ENCODE data around the gene ZNF417.

Gene ZNF417

GRCh38 chr19:57947419-57948134 is 31.2 kb upstream of the ZNF417 start, which contains the start of gene ZNF256:
ZNF256 (minus strand) TSS chr19:57947706; CDS start chr19:57947474, 232 bp downstream.
- peaks cover 18 to 29% (median 21%) of the 10 kb centered on the region in 4 experiments for H3K36me3 ChIP-seq (ENCODE audit: control insufficient read depth in 4 of 4, insufficient read depth in 4 of 4, low read length in 3 of 4)
- H3K27ac ChIP-seq (ENCODE audit: insufficient read depth in 1 of 2, low read depth in 1 of 2, low read length in 2 of 2, poor library complexity in 1 of 2, severe bottlenecking in 2 of 2), result peak within 1 kb of the TSS; percentile 77 to 89
- under 1% methylated on average over 38 of the region's 54 CpGs for WGBS (ENCODE audit: insufficient coverage)
- DNase-seq, result peak; percentile 97 to 99 (median 99)
- H3K9me3 ChIP-seq (ENCODE audit: control extremely low read depth in 1 of 5, control insufficient read depth in 4 of 5, insufficient read depth in 2 of 5, low read depth in 1 of 5, low read length in 4 of 5), result peaks cover 13 to 65% (median 48%) of the 10 kb centered on the region in 5 experiments
- H3K27me3 ChIP-seq (replicated peaks in 2 of 5; ENCODE audit: control insufficient read depth in 4 of 5, insufficient read depth in 5 of 5, low read length in 4 of 5), result no peaks in the 10 kb centered on the region
- POLR2A ChIA-PET, result no interaction called here
- H3K4me1 ChIP-seq (ENCODE audit: control extremely low read depth in 1 of 4, control insufficient read depth in 4 of 4, insufficient read depth in 4 of 4, low read length in 3 of 4), result peaks cover 5 to 18% (median 9%) of the 10 kb centered on the region in 4 experiments
- CTCF ChIA-PET, result interaction anchor here (1.2 kb wide), 1 partner anchor 57 kb away, joined by 3 read pairs; no protein-coding TSS in a partner anchor
- peak within 1 kb of the TSS; percentile 79 to 97 (median 85) for H3K4me3 ChIP-seq (ENCODE audit: control insufficient read depth in 1 of 7, extremely low read depth in 1 of 7, insufficient read depth in 4 of 7, low read depth in 2 of 7, low read length in 6 of 7)

GRCh38 chr19:57947088-57947418 is 30.7 kb upstream of the ZNF417 start:
- Histone ChIP-seq H3K27ac (ENCODE audit: insufficient read depth in 1 of 2, low read depth in 1 of 2, low read length in 2 of 2, poor library complexity in 1 of 2, severe bottlenecking in 2 of 2) (peak overlapping the region; percentile 77 to 89), H3K36me3 (ENCODE audit: control insufficient read depth in 4 of 4, insufficient read depth in 4 of 4, low read length in 3 of 4) (peaks cover 23 to 35% (median 27%) of the 10 kb centered on the region in 4 experiments), H3K4me1 (ENCODE audit: control extremely low read depth in 1 of 4, control insufficient read depth in 4 of 4, insufficient read depth in 4 of 4, low read length in 3 of 4) (peaks cover 5 to 18% (median 9%) of the 10 kb centered on the region in 4 experiments), H3K4me3 (ENCODE audit: control insufficient read depth in 1 of 7, extremely low read depth in 1 of 7, insufficient read depth in 4 of 7, low read depth in 2 of 7, low read length in 6 of 7) (peak overlapping the region; percentile 79 to 97 (median 85)), H3K9me3 (ENCODE audit: control extremely low read depth in 1 of 5, control insufficient read depth in 4 of 5, insufficient read depth in 2 of 5, low read depth in 1 of 5, low read length in 4 of 5) (peaks cover 13 to 70% (median 53%) of the 10 kb centered on the region in 5 experiments), H3K27me3 (replicated peaks in 2 of 5; ENCODE audit: control insufficient read depth in 4 of 5, insufficient read depth in 5 of 5, low read length in 4 of 5) (no peaks in the 10 kb centered on the region)
- CTCF ChIA-PET, result no interaction called here
- WGBS (ENCODE audit: insufficient coverage), result under 1% methylated on average over 18 of the region's 18 CpGs
- POLR2A ChIA-PET, result no interaction called here
- no peak for DNase-seq

- Histone ChIP-seq H3K4me1 (ENCODE audit: control extremely low read depth in 1 of 4, control insufficient read depth in 4 of 4, insufficient read depth in 4 of 4, low read length in 3 of 4) (peaks cover 5 to 18% (median 9%) of the 10 kb centered on the region in 4 experiments), H3K4me3 (ENCODE audit: control insufficient read depth in 1 of 7, extremely low read depth in 1 of 7, insufficient read depth in 4 of 7, low read depth in 2 of 7, low read length in 6 of 7) (peak overlapping the region in 6 of 7 experiments; percentile 79 to 97 (median 86)), H3K27me3 (replicated peaks in 2 of 5; ENCODE audit: control insufficient read depth in 4 of 5, insufficient read depth in 5 of 5, low read length in 4 of 5) (no peaks in the 10 kb centered on the region), H3K36me3 (ENCODE audit: control insufficient read depth in 4 of 4, insufficient read depth in 4 of 4, low read length in 3 of 4) (peaks cover 30 to 42% (median 34%) of the 10 kb centered on the region in 4 experiments), H3K27ac (ENCODE audit: insufficient read depth in 1 of 2, low read depth in 1 of 2, low read length in 2 of 2, poor library complexity in 1 of 2, severe bottlenecking in 2 of 2) (no peak overlapping the region), H3K9me3 (ENCODE audit: control extremely low read depth in 1 of 5, control insufficient read depth in 4 of 5, insufficient read depth in 2 of 5, low read depth in 1 of 5, low read length in 4 of 5) (peaks cover 13 to 72% (median 61%) of the 10 kb centered on the region in 5 experiments)
- POLR2A ChIA-PET, result no interaction called here
- 59% methylated on average over 2 of the region's 2 CpGs for WGBS (ENCODE audit: insufficient coverage)
- CTCF ChIA-PET, result interaction anchor here (1.0 to 1.3 kb wide), 3 partner anchors 10 to 31 kb away, joined by 3 read pairs; partner anchors contain the start of gene ZNF418
- DNase-seq, result no peak
Observed at GRCh38 chr19:57946316-57946715, 29.9 kb upstream of the ZNF417 start.

DNA sequence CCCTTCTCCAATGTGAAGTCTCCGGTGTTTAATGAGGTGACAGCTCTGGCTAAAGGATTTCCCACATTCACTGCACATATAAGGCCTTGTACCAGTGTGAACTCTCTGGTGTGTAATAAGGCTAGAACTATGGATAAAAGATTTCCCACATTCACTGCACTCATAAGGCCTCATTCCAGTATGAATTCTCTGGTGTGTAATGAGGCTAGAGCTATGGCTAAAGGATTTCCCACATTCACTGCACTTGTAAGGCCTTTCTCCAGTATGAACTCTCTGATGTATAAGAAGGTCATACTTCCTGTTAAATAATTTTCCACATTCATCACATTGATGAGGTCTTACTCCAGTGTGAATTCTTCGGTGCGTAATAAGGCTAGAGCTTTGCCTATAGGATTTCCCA is 25.2 kb upstream of the ZNF417 start:
- Histone ChIP-seq H3K9me3 (ENCODE audit: control extremely low read depth in 1 of 5, control insufficient read depth in 4 of 5, insufficient read depth in 2 of 5, low read depth in 1 of 5, low read length in 4 of 5) (peaks cover 12 to 81% (median 66%) of the 10 kb centered on the region in 5 experiments), H3K4me3 (ENCODE audit: control insufficient read depth in 1 of 7, extremely low read depth in 1 of 7, insufficient read depth in 4 of 7, low read depth in 2 of 7, low read length in 6 of 7) (no peak overlapping the region), H3K27me3 (replicated peaks in 2 of 5; ENCODE audit: control insufficient read depth in 4 of 5, insufficient read depth in 5 of 5, low read length in 4 of 5) (no peaks in the 10 kb centered on the region), H3K36me3 (ENCODE audit: control insufficient read depth in 4 of 4, insufficient read depth in 4 of 4, low read length in 3 of 4) (peaks cover 42 to 78% (median 50%) of the 10 kb centered on the region in 4 experiments), H3K27ac (ENCODE audit: insufficient read depth in 1 of 2, low read depth in 1 of 2, low read length in 2 of 2, poor library complexity in 1 of 2, severe bottlenecking in 2 of 2) (no peak overlapping the region), H3K4me1 (ENCODE audit: control extremely low read depth in 1 of 4, control insufficient read depth in 4 of 4, insufficient read depth in 4 of 4, low read length in 3 of 4) (peaks cover 2 to 8% (median 4%) of the 10 kb centered on the region in 4 experiments)
- POLR2A ChIA-PET, result interaction anchor here (1.1 kb wide), 1 partner anchor 80 kb away, joined by 3 read pairs; no protein-coding TSS in a partner anchor
- no peak for DNase-seq
- CTCF ChIA-PET, result no interaction called here
- WGBS (ENCODE audit: insufficient coverage), result 100% methylated on average over 2 of the region's 3 CpGs

- CTCF ChIA-PET, result interaction anchor here (1.0 to 1.5 kb wide), 2 partner anchors 10 to 14 kb away, joined by 3 to 4 read pairs; no protein-coding TSS in a partner anchor
Observed at GRCh38 chr19:57935731-57936130, 19.3 kb upstream of the ZNF417 start.

DNA sequence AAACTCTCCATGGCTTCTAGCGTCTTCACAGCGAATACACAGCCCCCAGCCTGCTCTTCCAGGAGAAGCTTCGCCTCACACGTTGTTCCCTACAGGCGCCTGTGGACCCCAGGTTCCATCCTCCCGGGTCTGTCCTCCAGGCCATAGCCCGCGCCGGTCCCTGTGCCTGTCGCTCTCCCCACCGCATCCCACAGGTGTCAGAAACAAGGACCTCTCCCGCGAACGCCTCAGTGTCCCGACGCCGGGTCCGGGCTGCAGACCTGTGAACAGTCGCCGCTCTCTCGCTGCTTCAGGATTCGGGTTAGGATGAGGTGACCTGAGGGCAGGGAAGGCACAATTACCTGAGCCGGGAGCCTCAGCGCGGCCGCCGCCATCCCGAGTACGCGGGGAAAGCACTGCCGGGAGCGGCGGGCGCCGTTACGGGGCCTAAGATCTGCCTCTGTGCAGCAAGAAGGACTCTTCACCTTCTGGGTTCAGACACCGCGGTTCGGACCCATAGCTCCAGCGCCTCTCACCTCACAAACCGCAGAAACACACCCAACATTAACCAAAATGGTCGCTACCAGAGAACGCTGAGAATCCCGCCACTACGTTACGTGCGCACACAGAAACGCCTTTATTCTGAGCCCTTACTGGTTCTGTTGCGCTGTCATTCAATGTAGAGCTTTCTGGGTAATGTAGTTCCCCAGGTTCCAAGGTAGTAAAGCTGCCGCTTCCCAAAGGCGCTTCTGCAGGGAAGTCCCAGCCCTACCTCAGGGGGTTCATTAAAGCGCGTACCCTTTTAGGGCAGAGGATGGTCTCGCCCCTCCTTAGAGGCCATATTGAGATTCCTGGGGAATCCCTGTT is 18.7 kb upstream of the ZNF417 start, which contains the start of gene ZNF418:
TSS of gene ZNF418 (minus strand) at position 583 of the 846 bp plus-strand sequence. CDS start 1,580 bp downstream, outside the sequence.
- peaks cover 0 to 7% (median 3%) of the 10 kb centered on the region in 4 experiments for H3K4me1 ChIP-seq (ENCODE audit: control extremely low read depth in 1 of 4, control insufficient read depth in 4 of 4, insufficient read depth in 4 of 4, low read length in 3 of 4)
- peak; percentile 85 to 94 (median 93) for DNase-seq
- 9% methylated on average over 51 of the region's 54 CpGs for whole genome bisulfite sequencing (ENCODE audit: insufficient coverage)
- ChIA-PET POLR2A (interaction anchor here (0.6 to 1.1 kb wide), 2 partner anchors 19 to 41 kb away, joined by 3 to 4 read pairs; partner anchors contain the start of gene ZNF417), CTCF (interaction anchor here (1.0 to 1.5 kb wide), 2 partner anchors 11 to 15 kb away, joined by 3 to 4 read pairs; no protein-coding TSS in a partner anchor)
- H3K27me3 ChIP-seq (replicated peaks in 2 of 5; ENCODE audit: control insufficient read depth in 4 of 5, insufficient read depth in 5 of 5, low read length in 4 of 5), result no peaks in the 10 kb centered on the region
- H3K4me3 ChIP-seq (ENCODE audit: control insufficient read depth in 1 of 7, extremely low read depth in 1 of 7, insufficient read depth in 4 of 7, low read depth in 2 of 7, low read length in 6 of 7), result peak within 1 kb of the TSS; percentile 71 to 95 (median 81)
- peaks cover 17 to 55% (median 28%) of the 10 kb centered on the region in 4 experiments for H3K36me3 ChIP-seq (ENCODE audit: control insufficient read depth in 4 of 4, insufficient read depth in 4 of 4, low read length in 3 of 4)
- H3K27ac ChIP-seq (ENCODE audit: insufficient read depth in 1 of 2, low read depth in 1 of 2, low read length in 2 of 2, poor library complexity in 1 of 2, severe bottlenecking in 2 of 2), result peak within 1 kb of the TSS; percentile 46 to 71
- peaks cover 7 to 66% (median 59%) of the 10 kb centered on the region in 5 experiments for H3K9me3 ChIP-seq (ENCODE audit: control extremely low read depth in 1 of 5, control insufficient read depth in 4 of 5, insufficient read depth in 2 of 5, low read depth in 1 of 5, low read length in 4 of 5)

More at GRCh38 chr19:57935731-57936130, 19.3 kb upstream of the ZNF417 start:
- POLR2A ChIA-PET, result interaction anchor here (0.6 to 1.1 kb wide), 2 partner anchors 19 to 42 kb away, joined by 3 to 4 read pairs; partner anchors contain the start of gene ZNF417
- no peak for DNase-seq
- Histone ChIP-seq H3K4me3 (ENCODE audit: control insufficient read depth in 1 of 7, extremely low read depth in 1 of 7, insufficient read depth in 4 of 7, low read depth in 2 of 7, low read length in 6 of 7) (peak overlapping the region in 2 of 7 experiments; percentile 90 to 95), H3K9me3 (ENCODE audit: control extremely low read depth in 1 of 5, control insufficient read depth in 4 of 5, insufficient read depth in 2 of 5, low read depth in 1 of 5, low read length in 4 of 5) (peaks cover 4 to 64% (median 52%) of the 10 kb centered on the region in 5 experiments), H3K4me1 (ENCODE audit: control extremely low read depth in 1 of 4, control insufficient read depth in 4 of 4, insufficient read depth in 4 of 4, low read length in 3 of 4) (peaks cover 0 to 7% (median 3%) of the 10 kb centered on the region in 4 experiments), H3K27ac (ENCODE audit: insufficient read depth in 1 of 2, low read depth in 1 of 2, low read length in 2 of 2, poor library complexity in 1 of 2, severe bottlenecking in 2 of 2) (no peak overlapping the region), H3K27me3 (replicated peaks in 2 of 5; ENCODE audit: control insufficient read depth in 4 of 5, insufficient read depth in 5 of 5, low read length in 4 of 5) (no peaks in the 10 kb centered on the region), H3K36me3 (ENCODE audit: control insufficient read depth in 4 of 4, insufficient read depth in 4 of 4, low read length in 3 of 4) (peaks cover 13 to 54% (median 26%) of the 10 kb centered on the region in 4 experiments)
- 91% methylated on average over 7 of the region's 12 CpGs for WGBS (ENCODE audit: insufficient coverage)
